Forelimb muscle (tissue), 1 donor: ENCODE results near the gene MCAM. TPM values are rescaled to one million over a fixed set of nuclear protein-coding genes. Genes with fewer than 3 reads are reported as not detected.

Experiments
- DNase-seq: peaks from one replicate; pipeline ENCODE4 v3.0.0-alpha.2; 2013; ENCODE audit warnings: low read depth
- polyA plus RNA-seq: library from polyadenylated mRNA; unstranded; fragments of 120-200 nt; gene quantifications from one replicate; pipeline ENCODE4 v1.2.1, GENCODE V29; 2013; ENCODE audit not compliant: insufficient read length

The MCAM gene
- polyA plus RNA-seq, 1 donor: 223 TPM

- no peak for DNase-seq
These were observed 28.8 kb upstream of the MCAM start for GRCh38 chr11:119345685-119346084.

GRCh38 chr11:119344291-119345010 lies 27.5 kb upstream of the MCAM start:
- DNase-seq: no peak

- DNase-seq: no peak
These were observed 26.8 kb upstream of the MCAM start for GRCh38 chr11:119343726-119344125.

DNA sequence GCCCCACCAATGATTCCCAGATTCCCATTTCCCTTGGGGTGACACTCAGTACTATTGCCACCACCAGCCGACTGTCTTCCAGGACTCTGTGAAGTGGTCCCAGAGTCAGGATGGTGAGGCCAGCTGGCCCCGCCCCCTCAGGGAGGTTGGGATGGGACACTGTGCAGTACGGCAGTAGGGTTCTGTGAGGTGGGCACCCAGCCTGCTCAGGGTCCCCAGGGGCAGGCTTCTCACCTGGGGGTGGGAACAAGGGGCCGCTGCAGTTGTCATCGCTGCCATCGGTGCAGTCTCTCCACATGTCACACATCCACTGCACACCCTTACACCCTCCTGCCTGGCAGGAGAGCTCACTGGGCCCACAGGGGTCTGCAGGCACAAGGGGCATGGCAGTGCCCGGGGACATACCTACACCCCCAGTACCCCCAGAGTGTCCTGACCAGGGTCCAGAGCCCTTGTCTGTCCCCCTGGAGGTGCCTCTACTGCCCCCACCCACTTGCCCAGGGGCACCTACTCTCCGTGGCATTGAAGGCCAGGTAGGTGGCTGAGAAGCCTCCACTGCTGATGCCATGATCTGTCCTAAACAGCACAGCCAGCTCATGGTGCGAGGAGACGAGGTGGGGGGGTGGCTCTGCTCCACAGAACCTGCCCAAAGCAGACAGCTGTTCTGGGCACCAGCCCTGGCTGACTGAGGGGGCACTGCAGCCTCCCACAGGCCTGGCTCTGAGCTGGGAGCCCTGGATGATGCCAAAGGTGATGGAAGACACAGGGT lies 25.6 kb upstream of the MCAM start:
- no peak for DNase-seq

GRCh38 chr11:119342023-119342300 lies 25.0 kb upstream of the MCAM start:
- DNase-seq: no peak

DNA sequence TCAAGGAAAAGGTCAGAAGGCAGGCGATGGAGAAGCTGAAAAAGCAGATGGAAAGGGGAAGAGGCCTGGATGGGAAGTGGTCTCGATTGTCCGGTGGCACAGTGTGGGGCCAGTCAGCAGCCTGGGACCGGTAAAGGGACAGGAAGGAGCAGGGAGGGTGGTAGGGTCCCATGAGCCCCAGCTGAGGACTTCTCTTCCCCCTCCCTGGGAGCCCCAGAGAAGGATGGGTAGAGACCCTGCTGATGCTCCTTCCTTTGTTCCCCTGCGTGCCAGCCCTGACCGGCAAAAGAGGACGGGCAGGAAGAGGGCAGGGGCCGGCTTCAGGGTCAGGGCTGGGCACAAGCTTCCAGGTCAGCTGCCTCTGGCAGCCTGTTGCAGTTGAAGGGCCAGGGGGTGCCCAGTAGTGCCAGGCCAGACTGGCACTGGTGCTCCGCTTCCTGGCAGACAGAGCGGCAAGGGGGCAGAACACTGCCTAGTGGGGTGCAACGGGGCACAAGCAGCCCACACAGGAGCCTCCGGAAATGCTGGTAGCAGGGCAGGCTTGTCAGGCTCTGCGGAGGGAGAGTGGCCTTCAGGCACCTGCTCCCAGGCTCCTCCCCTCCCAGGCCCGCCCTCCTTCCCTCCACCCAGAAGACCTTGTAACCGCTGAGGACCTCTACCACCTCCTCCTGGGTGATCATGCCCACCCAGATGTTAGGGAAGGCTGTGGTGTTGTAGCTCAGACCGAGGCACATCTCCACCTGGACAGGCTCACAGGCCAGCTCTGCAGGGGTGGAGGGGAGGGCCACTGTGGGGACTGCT lies 24.5 kb upstream of the MCAM start:
- DNase-seq: no peak

- DNase-seq: no peak
These were observed 23.6 kb upstream of the MCAM start, which contains the start of gene C1QTNF5 for GRCh38 chr11:119340335-119341221. Gene C1QTNF5 (minus strand): TSS chr11:119340883. CDS start chr11:119340397, 486 bp downstream.

DNA sequence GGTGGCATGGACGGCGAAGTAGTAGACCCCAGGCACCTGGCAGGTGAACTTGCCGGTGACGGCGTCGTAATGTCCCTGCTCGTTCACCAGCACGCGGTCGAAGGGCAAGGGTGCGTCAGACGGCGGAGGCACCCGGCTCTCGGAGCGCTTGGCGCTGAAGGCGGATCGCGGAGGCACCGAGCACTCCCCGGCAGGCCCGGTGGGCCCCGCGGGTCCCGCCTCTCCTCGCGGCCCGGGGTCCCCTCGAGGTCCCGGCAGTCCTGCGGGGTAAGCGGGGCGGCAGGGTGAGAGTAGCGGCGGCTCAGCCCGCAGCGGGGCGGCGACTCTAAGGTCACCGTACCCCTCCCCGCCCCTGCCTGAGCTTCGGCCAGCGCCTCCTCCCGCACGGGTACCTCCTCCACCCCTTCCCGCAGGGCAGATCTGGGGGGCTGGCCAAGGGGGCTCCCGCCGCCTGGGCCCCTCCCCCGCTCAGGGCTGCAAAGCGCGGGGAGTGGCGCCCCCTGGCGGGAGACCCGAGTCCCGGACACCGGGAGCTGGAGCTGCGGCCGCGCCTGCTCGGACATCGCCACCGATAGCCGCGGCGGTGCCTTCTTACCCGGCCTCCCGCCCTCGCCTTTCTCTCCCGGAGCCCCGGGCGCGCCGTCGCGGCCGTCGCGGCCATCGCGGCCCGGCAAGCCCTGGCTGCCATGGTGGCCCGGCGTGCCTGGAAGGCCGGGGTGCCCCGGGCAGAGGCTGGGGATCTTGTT lies 22.8 kb upstream of the MCAM start:
- DNase-seq: no peak

DNA sequence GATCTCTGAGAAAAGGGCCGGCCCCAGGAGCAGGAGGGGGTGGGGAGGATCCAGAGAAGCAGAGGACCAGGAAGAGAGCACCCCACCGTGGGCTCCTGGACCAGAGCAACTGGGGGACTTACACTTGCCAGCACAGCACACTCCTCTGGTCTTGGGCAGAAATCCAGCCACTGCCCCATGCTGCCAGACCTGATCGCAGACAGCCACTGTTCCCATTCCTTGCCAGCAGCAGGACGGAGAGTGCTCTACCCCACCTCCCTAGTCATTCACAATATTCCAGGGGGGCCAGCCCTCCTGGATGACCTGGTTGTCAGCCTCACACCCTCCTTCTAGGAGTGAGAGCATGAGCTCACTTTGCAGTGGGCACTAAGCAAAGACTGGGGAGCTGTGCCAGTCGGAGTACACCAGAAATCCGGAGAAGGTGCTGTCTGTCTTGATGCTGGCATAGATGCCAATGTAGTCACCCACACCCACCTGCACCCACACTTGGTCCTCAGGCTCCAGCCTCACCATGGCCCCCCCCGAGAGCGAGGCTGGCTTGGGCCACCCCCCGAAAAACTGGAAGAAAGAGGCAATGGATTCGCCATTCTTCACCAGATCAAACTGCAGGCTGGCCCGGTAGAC lies 22.1 kb upstream of the MCAM start:
- no peak for DNase-seq

DNA sequence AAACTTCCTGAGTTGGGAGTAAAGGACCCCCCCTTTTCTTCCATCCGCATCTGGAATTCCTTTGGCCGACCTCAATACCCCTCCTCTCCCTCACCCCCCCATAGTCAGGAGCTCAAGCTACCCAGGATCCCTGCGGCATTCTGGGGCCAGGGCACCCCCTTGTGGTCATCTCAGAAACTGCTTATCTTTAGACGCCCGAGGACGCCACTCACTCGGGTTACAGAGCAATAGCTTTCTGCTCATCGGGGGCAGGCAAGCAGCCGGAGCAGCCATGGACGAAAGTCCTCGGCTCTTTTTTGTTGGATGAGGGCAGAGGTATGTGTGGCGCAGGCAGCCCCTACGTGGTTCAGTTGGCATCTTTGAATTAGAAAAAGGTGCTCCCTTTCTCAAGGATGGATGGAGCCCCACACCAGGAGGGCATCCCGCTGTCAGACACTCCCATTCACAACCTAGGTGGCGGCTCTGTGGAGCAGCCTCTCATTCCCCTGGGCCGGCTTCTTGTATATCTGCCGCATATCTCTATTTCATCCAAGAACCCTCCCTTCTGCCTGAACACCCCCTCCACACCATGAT lies 21.5 kb upstream of the MCAM start:
- DNase-seq: no peak

- DNase-seq: no peak
These were observed 20.8 kb upstream of the MCAM start for GRCh38 chr11:119337581-119338317.

DNA sequence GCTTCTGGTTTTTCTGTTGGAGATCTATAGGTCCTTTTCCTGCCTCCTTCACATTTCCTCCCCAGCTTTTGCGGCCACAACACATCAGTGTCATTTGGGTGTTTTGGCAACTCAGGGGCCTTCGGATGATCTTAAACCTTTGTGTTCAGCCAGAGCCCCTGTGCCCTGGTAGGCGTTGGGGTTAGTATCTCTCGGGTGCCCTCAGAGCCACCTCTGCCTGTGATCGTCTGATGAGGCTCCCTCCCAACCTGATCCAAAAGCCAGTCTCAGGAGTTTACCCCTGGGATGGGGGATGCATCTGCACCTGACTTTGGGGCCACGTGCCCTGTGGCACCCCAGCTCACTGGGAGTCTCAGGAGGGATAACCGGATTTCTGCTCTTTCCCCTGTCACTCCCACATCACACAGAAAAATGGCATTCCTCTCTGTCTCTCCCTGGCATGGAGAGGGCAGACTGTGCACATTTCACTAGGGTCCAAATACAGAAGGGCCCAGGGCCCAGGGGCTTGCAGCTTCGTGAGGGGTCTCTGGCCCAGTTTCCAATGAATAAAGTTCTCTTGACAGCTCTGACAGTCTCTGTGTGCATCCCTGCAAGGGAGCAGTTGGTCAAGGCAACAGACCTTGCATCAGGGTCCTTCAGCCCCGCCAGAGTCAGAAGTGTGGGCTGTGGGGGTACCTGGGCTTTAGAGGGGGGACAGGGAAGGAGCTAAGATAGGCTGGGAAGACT lies 20.0 kb upstream of the MCAM start:
- no peak for DNase-seq

- no peak for DNase-seq
These were observed 19.0 kb upstream of the MCAM start for GRCh38 chr11:119335655-119336543.

DNA sequence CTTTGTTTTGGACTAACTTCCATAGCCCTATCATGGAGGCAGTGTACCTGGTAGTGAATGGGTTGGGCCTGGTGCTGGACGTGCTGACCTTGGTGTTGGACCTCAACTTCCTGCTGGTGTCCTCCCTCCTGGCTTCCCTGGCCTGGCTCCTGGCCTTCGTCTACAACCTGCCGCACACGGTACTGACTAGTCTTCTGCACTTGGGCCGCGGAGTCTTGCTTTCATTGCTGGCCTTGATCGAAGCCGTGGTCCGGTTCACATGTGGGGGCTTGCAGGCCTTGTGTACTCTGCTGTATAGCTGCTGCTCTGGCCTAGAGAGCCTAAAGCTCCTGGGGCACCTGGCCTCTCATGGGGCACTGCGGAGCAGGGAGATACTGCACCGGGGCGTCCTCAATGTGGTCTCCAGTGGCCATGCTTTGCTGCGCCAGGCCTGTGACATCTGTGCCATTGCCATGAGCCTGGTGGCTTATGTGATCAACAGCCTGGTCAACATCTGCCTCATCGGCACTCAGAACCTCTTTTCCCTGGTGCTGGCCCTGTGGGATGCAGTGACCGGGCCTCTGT lies 18.2 kb upstream of the MCAM start:
- no peak for DNase-seq

- peak; percentile 98 for DNase-seq
These were observed 17.4 kb upstream of the MCAM start, which contains the start of gene RNF26 for GRCh38 chr11:119334174-119334930. Gene RNF26 (plus strand): TSS chr11:119334527. CDS start chr11:119335123, 596 bp downstream.

GRCh38 chr11:119332111-119332765 lies 15.3 kb upstream of the MCAM start:
- no peak for DNase-seq
